Neural cell (in vitro differentiated cells): Measurements from ENCODE around the gene EIF2S3B.

ENCODE experiments used
- EZH2 ChIP-seq: fragments of 200-600, 300-800 bp; shearing (Covaris generic), sonication (generic); IDR thresholded peaks from 2 replicates; pipeline ENCODE4 v1.6.1; 2014; ENCODE audit warnings: antibody characterized with exemption, low read length, borderline replicate concordance, mild to moderate bottlenecking; ENCODE audit not compliant: insufficient read depth, poor library complexity, severe bottlenecking
- POLR2AphosphoS5 ChIP-seq: IDR thresholded peaks from 2 replicates; pipeline ENCODE4 v1.6.1; 2012
- REST ChIP-seq: IDR thresholded peaks from 2 replicates; pipeline ENCODE4 v1.6.1; 2012; ENCODE audit warnings: borderline replicate concordance
- SMC3 ChIP-seq: fragments of 450-650 bp; conservative IDR thresholded peaks from 2 replicates; pipeline ENCODE4 v1.6.1; 2014; ENCODE audit warnings: antibody characterized with exemption, mild to moderate bottlenecking, moderate library complexity; ENCODE audit not compliant: poor library complexity
- TF ChIP-seq, protein P1 (sequence below): fragments of 450-650 bp; IDR thresholded peaks from 2 replicates; pipeline ENCODE4 v1.5.1; 2014; ENCODE audit warnings: antibody characterized with exemption, mild to moderate bottlenecking, moderate library complexity; ENCODE audit not compliant: poor library complexity, severe bottlenecking

DNA sequence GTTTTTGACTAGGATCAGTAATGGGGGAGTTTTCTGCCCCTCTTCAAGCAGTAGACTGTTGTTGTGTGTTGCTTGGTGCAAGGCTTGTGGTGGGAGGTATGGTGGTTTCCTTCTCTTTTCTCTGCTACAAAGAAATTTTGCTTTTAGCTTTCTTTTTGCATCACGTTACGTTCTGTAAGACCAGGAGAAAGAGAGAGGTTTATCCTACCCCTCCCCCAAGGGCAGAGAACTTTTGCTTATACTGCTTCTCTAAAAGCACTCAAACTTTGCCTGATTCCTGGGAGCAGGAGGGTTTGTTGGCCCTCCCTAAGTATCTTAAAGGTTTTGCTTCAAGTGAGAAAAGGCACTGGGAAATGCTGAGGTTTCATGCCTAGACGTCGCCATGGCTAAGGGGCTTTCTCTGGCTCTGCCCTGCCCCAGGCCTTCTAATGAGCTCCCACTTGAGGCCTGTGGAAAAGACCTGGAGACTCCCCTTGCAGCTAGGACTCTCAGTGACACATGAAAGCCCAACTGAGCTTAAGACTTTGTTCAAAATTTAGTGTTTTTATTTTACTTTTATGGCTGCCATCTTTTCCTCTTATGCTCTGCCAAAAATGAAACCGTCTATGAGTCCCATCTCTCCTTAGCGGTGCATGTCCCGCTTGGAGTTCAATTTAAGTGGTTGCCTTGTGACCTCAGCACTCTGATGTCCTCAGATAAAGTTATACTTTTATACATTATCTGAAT, 49.2 kb downstream of the EIF2S3B start:
- TF ChIP-seq, protein P1, sequence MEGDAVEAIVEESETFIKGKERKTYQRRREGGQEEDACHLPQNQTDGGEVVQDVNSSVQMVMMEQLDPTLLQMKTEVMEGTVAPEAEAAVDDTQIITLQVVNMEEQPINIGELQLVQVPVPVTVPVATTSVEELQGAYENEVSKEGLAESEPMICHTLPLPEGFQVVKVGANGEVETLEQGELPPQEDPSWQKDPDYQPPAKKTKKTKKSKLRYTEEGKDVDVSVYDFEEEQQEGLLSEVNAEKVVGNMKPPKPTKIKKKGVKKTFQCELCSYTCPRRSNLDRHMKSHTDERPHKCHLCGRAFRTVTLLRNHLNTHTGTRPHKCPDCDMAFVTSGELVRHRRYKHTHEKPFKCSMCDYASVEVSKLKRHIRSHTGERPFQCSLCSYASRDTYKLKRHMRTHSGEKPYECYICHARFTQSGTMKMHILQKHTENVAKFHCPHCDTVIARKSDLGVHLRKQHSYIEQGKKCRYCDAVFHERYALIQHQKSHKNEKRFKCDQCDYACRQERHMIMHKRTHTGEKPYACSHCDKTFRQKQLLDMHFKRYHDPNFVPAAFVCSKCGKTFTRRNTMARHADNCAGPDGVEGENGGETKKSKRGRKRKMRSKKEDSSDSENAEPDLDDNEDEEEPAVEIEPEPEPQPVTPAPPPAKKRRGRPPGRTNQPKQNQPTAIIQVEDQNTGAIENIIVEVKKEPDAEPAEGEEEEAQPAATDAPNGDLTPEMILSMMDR = no peak
- TF ChIP-seq EZH2 (no peak), POLR2AphosphoS5 (no peak), SMC3 (no peak), REST (no peak)
